Measurements from ENCODE around the gene NR5A1. TPM values are rescaled to one million over a fixed set of nuclear protein-coding genes. Genes with fewer than 3 reads are reported as not detected.
A peak's percentile ranks its signal among the peaks of the same experiment; 100 is the strongest.

NR5A1 gene
- total RNA-seq, 1 experiment from 2014 or later: not detected

GRCh38 chr9:124522121-124523098, 15.2 kb upstream of the NR5A1 start:
- H3K36me3 ChIP-seq: no peaks in the 10 kb centered on the region
- no peak overlapping the region for H3K4me3 ChIP-seq
- no peak for DNase-seq
- H3K9me3 ChIP-seq: no peaks in the 10 kb centered on the region
- no peaks in the 10 kb centered on the region for H3K27me3 ChIP-seq

GRCh38 chr9:124521142-124521541, 13.9 kb upstream of the NR5A1 start:
- H3K27me3 ChIP-seq: no peaks in the 10 kb centered on the region
- H3K36me3 ChIP-seq: no peaks in the 10 kb centered on the region
- no peak for DNase-seq
- no peak overlapping the region for H3K4me3 ChIP-seq
- no peaks in the 10 kb centered on the region for H3K9me3 ChIP-seq

GRCh38 chr9:124520206-124520596, 13.0 kb upstream of the NR5A1 start:
- Histone ChIP-seq H3K4me3 (no peak overlapping the region), H3K9me3 (no peaks in the 10 kb centered on the region), H3K36me3 (no peaks in the 10 kb centered on the region), H3K27me3 (no peaks in the 10 kb centered on the region)
- no peak for DNase-seq

- Histone ChIP-seq H3K4me3 (no peak overlapping the region), H3K36me3 (no peaks in the 10 kb centered on the region), H3K9me3 (no peaks in the 10 kb centered on the region), H3K27me3 (no peaks in the 10 kb centered on the region)
- no peak for DNase-seq
These were observed 10.9 kb upstream of the NR5A1 start for GRCh38 chr9:124518116-124518515.

- Histone ChIP-seq H3K27me3 (no peaks in the 10 kb centered on the region), H3K36me3 (no peaks in the 10 kb centered on the region), H3K4me3 (no peak overlapping the region), H3K9me3 (no peaks in the 10 kb centered on the region)
- DNase-seq: no peak
These were observed 10.4 kb upstream of the NR5A1 start for GRCh38 chr9:124517600-124517999.

- no peaks in the 10 kb centered on the region for H3K9me3 ChIP-seq
- no peaks in the 10 kb centered on the region for H3K36me3 ChIP-seq
- H3K4me3 ChIP-seq: no peak overlapping the region
- H3K27me3 ChIP-seq: no peaks in the 10 kb centered on the region
- DNase-seq: no peak
These were observed 7.7 kb upstream of the NR5A1 start for GRCh38 chr9:124514874-124515273.

- no peaks in the 10 kb centered on the region for H3K36me3 ChIP-seq
- H3K9me3 ChIP-seq: no peaks in the 10 kb centered on the region
- no peak for DNase-seq
- H3K4me3 ChIP-seq: no peak overlapping the region
- H3K27me3 ChIP-seq: no peaks in the 10 kb centered on the region
These were observed 6.9 kb upstream of the NR5A1 start for GRCh38 chr9:124514125-124514524.

GRCh38 chr9:124513376-124513994, 6.3 kb upstream of the NR5A1 start:
- peak; percentile 26 for DNase-seq
- H3K4me3 ChIP-seq: no peak overlapping the region
- no peaks in the 10 kb centered on the region for H3K27me3 ChIP-seq
- no peaks in the 10 kb centered on the region for H3K36me3 ChIP-seq
- no peaks in the 10 kb centered on the region for H3K9me3 ChIP-seq

- Histone ChIP-seq H3K27me3 (no peaks in the 10 kb centered on the region), H3K4me3 (no peak overlapping the region)
These were observed 5.6 kb upstream of the NR5A1 start for GRCh38 chr9:124512806-124513204.

GRCh38 chr9:124511891-124512805, 4.9 kb upstream of the NR5A1 start:
- Histone ChIP-seq H3K27me3 (no peaks in the 10 kb centered on the region), H3K4me3 (no peak overlapping the region), H3K9me3 (no peaks in the 10 kb centered on the region), H3K36me3 (no peaks in the 10 kb centered on the region)
- no peak for DNase-seq

More at GRCh38 chr9:124512806-124513204, 5.6 kb upstream of the NR5A1 start:
- Histone ChIP-seq H3K9me3 (no peaks in the 10 kb centered on the region), H3K36me3 (no peaks in the 10 kb centered on the region)
- no peak for DNase-seq

GRCh38 chr9:124511426-124511840, 4.2 kb upstream of the NR5A1 start:
- Histone ChIP-seq H3K27me3 (no peaks in the 10 kb centered on the region), H3K4me3 (no peak overlapping the region), H3K36me3 (no peaks in the 10 kb centered on the region), H3K9me3 (no peaks in the 10 kb centered on the region)
- DNase-seq: no peak

GRCh38 chr9:124510650-124511425, 3.6 kb upstream of the NR5A1 start:
- Histone ChIP-seq H3K36me3 (no peaks in the 10 kb centered on the region), H3K4me3 (no peak overlapping the region), H3K27me3 (no peaks in the 10 kb centered on the region), H3K9me3 (no peaks in the 10 kb centered on the region)
- no peak for DNase-seq

- Histone ChIP-seq H3K36me3 (no peaks in the 10 kb centered on the region), H3K27me3 (peaks cover 14% of the 10 kb centered on the region), H3K9me3 (no peaks in the 10 kb centered on the region), H3K4me3 (no peak overlapping the region)
- no peak for DNase-seq
These were observed 753 bp upstream of the NR5A1 start for GRCh38 chr9:124507880-124508423.

GRCh38 chr9:124506433-124506832, 766 bp downstream of the NR5A1 start:
- Histone ChIP-seq H3K9me3 (no peaks in the 10 kb centered on the region), H3K27me3 (peaks cover 14% of the 10 kb centered on the region), H3K4me3 (no peak overlapping the region), H3K36me3 (no peaks in the 10 kb centered on the region)
- DNase-seq: no peak

- H3K27me3 ChIP-seq: peaks cover 14% of the 10 kb centered on the region
- no peaks in the 10 kb centered on the region for H3K9me3 ChIP-seq
- no peak for DNase-seq
- no peaks in the 10 kb centered on the region for H3K36me3 ChIP-seq
- H3K4me3 ChIP-seq: no peak overlapping the region
These were observed 1.3 kb downstream of the NR5A1 start for GRCh38 chr9:124505901-124506346.

Measured in MG63 (cell line).